Osteocyte (in vitro differentiated cells): ENCODE data around the gene CNST. TPM values are rescaled to one million over a fixed set of nuclear protein-coding genes. Genes with fewer than 3 reads are reported as not detected.

ENCODE experiments used
- DNase-seq: peaks from one replicate; pipeline ENCODE4 v3.0.0; 2021; ENCODE audit warnings: mixed read lengths; ENCODE audit not compliant: unreplicated experiment; ENCODE audit errors: extremely low spot score
- H3K27ac Mint-ChIP-seq: one replicate; pipeline ENCODE4 v1.8.0; 2021; ENCODE audit warnings: mild to moderate bottlenecking, mixed read lengths; ENCODE audit not compliant: unreplicated experiment
- H3K27me3 Mint-ChIP-seq: one replicate; pipeline ENCODE4 v1.8.0; 2021; ENCODE audit warnings: mixed read lengths; ENCODE audit not compliant: unreplicated experiment
- H3K36me3 Mint-ChIP-seq: one replicate; pipeline ENCODE4 v1.8.0; 2021; ENCODE audit warnings: mixed read lengths; ENCODE audit not compliant: unreplicated experiment
- H3K4me1 Mint-ChIP-seq: one replicate; pipeline ENCODE4 v1.8.0; 2021; ENCODE audit warnings: mixed read lengths; ENCODE audit not compliant: unreplicated experiment
- H3K4me3 Mint-ChIP-seq: one replicate; pipeline ENCODE4 v1.8.0; 2021; ENCODE audit warnings: mild to moderate bottlenecking, moderate library complexity, mixed read lengths; ENCODE audit not compliant: unreplicated experiment
- H3K9me3 Mint-ChIP-seq: one replicate; pipeline ENCODE4 v1.8.0; 2021; ENCODE audit warnings: mixed read lengths; ENCODE audit not compliant: unreplicated experiment
- total RNA-seq: library from RNA; stranded (reverse); gene quantifications from 2 replicates; pipeline ENCODE4 v1.2.1, GENCODE V29; 2021
- TF ChIP-seq, protein P1 (sequence below): fragments of 200-600 bp; sonication (generic); IDR thresholded peaks from 2 replicates; pipeline ENCODE4 v1.5.0; 2021; ENCODE audit warnings: antibody characterized with exemption, mild to moderate bottlenecking, moderate library complexity

CNST gene
- total RNA-seq, 1 donor from 2014 or later = 26.8 TPM

DNA sequence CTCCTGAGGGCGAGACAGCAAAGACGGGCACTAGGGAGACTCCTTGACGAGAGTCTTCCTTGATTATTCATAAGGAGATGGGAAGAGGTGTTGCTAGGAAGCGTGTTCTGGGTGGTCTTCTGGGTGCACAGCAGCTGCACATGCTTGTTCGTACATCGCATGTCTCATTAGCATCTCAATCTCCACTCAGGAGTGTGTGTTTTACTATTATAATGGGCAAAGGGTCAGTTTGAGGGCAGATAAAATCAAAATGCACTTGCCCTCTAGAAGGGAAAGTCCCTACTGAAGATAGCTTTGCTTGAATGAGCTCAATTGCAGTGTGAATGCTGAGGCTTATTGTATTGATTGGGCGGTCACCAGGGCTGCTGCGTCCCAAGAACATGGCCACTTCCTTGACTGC, 107.8 kb downstream of the CNST start:
- no peak for DNase-seq
- Mint-ChIP-seq H3K4me3 (no peak overlapping the region), H3K36me3 (peaks cover 8% of the 10 kb centered on the region), H3K27ac (no peak overlapping the region), H3K4me1 (no peaks in the 10 kb centered on the region), H3K27me3 (no peaks in the 10 kb centered on the region), H3K9me3 (peaks cover 3% of the 10 kb centered on the region)
- TF ChIP-seq, protein P1, sequence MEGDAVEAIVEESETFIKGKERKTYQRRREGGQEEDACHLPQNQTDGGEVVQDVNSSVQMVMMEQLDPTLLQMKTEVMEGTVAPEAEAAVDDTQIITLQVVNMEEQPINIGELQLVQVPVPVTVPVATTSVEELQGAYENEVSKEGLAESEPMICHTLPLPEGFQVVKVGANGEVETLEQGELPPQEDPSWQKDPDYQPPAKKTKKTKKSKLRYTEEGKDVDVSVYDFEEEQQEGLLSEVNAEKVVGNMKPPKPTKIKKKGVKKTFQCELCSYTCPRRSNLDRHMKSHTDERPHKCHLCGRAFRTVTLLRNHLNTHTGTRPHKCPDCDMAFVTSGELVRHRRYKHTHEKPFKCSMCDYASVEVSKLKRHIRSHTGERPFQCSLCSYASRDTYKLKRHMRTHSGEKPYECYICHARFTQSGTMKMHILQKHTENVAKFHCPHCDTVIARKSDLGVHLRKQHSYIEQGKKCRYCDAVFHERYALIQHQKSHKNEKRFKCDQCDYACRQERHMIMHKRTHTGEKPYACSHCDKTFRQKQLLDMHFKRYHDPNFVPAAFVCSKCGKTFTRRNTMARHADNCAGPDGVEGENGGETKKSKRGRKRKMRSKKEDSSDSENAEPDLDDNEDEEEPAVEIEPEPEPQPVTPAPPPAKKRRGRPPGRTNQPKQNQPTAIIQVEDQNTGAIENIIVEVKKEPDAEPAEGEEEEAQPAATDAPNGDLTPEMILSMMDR = no peak

DNA sequence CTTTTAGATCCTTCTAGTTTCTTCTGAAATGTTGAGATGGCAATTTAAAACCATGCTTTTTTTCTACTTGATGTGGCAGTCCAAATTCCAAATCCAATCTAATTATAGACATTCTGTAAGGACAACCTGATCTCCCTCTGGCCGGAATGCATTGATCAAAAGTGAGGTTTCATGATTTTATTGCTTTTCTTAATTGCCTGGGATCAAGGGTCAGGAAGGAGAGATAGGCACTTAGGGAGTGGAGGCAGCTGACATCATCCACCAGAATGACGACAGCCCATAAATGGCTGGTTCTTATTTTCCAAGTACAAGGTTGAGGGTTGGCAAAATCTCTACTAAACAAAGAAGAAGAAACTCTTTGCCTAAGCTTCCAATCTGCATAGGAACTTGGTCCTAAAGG, 111.6 kb downstream of the CNST start:
- H3K4me3 Mint-ChIP-seq = no peak overlapping the region
- no peaks in the 10 kb centered on the region for H3K27me3 Mint-ChIP-seq
- no peak overlapping the region for H3K27ac Mint-ChIP-seq
- H3K9me3 Mint-ChIP-seq = peaks cover 3% of the 10 kb centered on the region
- no peak for DNase-seq
- H3K4me1 Mint-ChIP-seq = peaks cover 12% of the 10 kb centered on the region
- TF ChIP-seq, protein P1 = no peak
- H3K36me3 Mint-ChIP-seq = peaks cover 2% of the 10 kb centered on the region

DNA sequence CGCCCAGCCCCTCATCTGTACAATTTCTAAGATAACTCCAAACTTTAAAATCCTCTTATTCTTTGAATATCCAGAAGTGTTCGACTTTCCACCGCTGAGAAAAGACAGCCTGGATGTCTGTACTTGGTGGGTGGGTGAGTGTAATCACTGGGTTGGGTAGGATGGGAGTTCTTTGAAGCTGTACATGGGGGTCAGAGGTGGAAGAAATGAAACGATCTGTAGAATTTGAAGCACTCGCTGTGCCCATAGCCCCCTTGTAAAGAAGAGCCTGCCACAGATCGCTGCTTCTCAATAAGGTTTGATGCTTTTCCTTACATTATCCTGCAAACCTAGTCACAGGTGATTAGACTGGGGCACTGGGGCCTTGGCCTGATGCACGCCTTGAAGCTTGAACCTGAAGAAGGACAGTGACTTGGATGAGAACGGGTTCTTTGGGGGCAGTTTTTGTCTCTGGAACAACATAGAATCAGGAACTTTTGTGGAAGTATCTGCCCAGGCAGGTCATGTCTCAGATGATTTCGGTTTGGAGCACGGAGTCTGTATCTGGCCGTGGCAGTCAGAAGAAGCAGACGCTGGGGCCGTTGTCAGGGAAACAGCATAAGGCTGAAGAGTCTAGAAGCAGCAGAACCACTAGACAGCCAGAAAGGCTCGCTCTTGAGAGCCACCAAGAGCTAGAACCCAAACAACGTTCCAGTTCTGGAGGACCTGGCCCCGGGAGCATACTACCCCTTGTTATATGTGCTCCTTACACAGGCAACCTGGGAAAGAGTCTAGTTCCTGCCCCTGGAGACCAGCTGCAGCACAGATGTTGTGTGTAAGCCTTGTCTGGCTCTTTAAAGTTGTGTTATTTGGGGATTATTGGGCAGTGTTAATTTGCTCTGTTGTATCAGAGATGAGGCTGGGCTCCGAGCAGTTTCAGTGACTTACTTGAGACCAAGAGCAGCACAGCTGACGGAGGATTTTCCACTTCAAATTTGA, 112.8 kb downstream of the CNST start:
- H3K9me3 Mint-ChIP-seq = peaks cover 3% of the 10 kb centered on the region
- DNase-seq = no peak
- no peak overlapping the region for H3K4me3 Mint-ChIP-seq
- H3K27me3 Mint-ChIP-seq = no peaks in the 10 kb centered on the region
- no peaks in the 10 kb centered on the region for H3K36me3 Mint-ChIP-seq
- H3K4me1 Mint-ChIP-seq = peaks cover 12% of the 10 kb centered on the region
- H3K27ac Mint-ChIP-seq = no peak overlapping the region
- TF ChIP-seq, protein P1 = no peak

DNA sequence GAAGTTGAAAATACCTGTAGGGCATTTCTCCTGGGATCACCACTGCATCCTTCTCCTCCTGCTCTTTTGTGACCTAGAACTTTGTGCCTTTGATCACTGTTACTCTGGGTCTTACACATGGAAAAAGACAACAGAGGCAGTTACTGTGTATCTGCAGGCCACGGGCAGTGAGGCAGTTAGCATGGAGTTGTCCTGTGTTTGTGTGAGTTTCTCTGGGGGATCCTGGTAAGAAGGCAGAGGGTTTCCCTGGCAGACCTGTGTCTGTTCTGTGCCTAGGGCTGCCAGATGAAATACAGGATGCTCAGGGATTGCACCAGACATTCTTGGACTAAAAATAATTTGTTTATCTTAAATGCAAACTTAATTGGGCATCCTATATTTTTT, 113.5 kb downstream of the CNST start:
- H3K27ac Mint-ChIP-seq = no peak overlapping the region
- H3K36me3 Mint-ChIP-seq = no peaks in the 10 kb centered on the region
- H3K9me3 Mint-ChIP-seq = peaks cover 3% of the 10 kb centered on the region
- peaks cover 12% of the 10 kb centered on the region for H3K4me1 Mint-ChIP-seq
- no peaks in the 10 kb centered on the region for H3K27me3 Mint-ChIP-seq
- H3K4me3 Mint-ChIP-seq = no peak overlapping the region
- TF ChIP-seq, protein P1 = no peak
- no peak for DNase-seq

DNA sequence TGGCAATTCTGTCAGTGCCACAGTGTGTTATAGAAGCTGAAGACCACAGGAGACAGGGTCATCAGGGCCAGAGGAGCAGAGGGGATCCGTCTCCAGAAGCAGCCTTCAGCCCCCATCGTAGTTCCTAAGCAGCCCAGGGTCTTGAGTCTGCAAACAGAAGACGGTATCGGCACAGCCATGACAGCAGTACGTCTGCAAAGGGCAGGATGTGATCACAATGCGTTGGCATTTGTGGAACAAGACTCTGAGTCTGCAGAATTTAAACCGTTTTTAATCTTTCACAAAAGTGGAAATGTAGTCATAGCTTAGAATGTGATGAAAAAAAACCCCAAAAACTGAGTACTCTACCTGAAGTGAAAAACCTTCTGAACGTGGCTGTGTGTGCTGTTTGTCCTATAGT, 113.9 kb downstream of the CNST start:
- Mint-ChIP-seq H3K9me3 (peaks cover 2% of the 10 kb centered on the region), H3K4me1 (peaks cover 12% of the 10 kb centered on the region), H3K36me3 (no peaks in the 10 kb centered on the region), H3K27ac (no peak overlapping the region), H3K27me3 (no peaks in the 10 kb centered on the region), H3K4me3 (no peak overlapping the region)
- no peak for DNase-seq
- TF ChIP-seq, protein P1 = no peak
